ENCODE measurements around the gene DNAJC1.

The DNAJC1 gene

DNA sequence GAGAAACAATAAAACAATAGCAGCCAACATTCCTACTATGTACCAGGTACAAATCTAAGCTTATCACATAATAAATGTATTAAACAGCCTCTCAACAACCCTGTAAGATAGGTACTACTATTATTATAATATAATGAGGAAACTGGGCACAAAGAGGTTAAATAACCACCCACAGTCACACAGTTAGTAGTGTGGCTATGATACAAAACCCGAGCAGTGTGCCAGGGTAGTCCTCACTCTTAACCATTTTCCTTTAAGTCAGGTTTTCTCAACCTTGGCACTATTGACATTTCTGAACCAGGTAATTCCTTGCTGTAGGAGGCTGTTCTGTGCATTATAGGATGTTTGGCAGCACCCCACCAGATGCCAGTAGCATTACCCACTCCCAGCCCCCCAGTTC lies 48.8 kb downstream of the DNAJC1 start:
- no peak for DNase-seq

DNA sequence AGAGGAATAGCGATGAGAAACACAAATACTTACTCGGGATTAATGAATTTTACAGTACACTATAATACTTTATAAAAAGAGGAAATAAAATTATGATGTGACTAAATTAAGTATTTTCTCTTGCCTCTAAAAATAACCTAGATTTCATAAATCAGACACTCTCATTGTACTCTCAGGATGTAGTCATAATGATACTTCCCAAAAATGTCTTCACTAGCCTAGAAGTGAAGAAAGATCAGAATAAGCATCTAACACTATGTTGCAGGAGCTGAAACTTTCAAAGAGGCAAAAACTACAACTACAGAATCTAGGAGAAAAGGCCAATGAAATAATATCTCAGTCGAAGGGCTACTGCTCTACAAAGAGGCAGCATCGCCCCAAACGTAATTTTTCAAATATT lies 49.4 kb downstream of the DNAJC1 start:
- DNase-seq, result no peak

- peak in 2 of 3 experiments; percentile 6 to 73 for DNase-seq
Measured at GRCh38 chr10:21953585-21954057, 49.9 kb downstream of the DNAJC1 start.

GRCh38 chr10:21950566-21950965 lies 53.0 kb downstream of the DNAJC1 start:
- DNase-seq, result no peak

DNA sequence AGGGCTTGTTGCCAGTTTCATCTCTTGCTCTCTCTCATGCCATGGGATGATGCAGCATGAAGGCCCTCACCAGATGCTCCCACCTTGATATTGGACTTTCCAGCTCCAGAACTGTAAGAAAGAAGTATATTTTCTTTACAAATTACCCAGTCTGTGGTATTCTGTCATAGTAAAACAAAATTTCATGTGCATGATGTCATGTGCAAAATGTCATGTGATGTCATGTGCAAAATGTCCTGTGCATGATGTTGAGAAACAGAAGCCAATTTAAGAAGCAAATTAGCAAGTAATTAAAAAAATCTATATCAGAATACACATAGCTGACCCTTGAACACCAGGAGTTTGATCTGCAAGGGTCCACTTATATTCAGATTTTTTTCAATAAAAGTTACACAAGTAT lies 56.6 kb downstream of the DNAJC1 start:
- no peak for DNase-seq

GRCh38 chr10:21944727-21945386 lies 58.7 kb downstream of the DNAJC1 start:
- DNase-seq, result no peak

DNA sequence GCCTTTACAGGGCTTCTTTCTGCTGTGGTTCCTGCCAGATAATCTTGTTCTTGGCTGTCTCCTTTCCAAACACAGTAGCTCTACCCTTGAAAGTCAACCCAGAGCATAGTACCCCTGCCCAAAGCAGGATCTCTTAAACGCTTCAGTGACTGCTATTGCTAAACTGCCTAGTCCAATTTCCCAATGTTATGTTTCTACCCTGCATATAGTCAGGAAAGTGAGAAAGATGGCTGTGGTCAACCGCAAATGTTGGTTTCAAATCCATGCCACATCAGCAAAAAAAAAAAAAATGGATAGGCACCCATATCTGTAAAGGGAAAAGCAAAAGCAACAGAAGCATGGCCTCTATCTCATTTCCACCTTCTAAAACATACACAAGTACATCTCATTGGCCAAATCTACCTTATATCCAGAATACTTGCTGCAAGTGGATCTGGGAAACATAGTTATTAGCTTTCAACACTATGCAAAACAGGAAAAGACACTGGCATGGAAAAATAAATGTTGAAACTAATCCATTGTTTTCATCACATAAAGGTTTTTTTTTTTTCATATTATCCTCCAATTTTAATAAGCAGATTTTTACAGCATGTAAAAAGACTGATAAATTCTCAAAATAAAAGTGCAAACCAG lies 59.8 kb downstream of the DNAJC1 start:
- DNase-seq, result no peak

DNA sequence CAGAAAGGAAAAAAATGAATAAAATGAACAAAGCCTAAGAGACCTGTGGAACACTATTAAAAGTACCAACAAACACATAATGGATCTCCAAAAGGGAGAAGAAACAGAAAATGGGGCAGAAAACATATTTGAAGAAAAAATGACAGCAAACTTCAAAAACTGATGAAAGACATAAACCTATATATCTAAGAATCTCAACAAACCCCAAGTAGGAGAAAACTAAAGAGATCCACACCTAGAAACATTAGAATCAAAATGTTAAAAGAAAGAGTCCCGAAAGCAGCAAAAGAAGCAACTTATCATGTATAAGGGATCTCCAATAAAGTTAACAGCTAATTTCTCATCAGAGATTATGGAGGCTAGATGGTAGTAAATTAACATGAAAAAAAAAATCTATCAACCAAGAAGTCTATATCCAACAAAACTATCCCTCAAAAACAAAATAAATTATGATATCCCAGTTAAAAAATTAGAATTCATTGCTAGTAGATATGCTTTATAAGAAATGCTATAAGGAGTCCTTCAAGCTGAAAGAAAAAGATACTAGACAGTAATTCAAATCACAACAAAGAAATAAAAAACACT lies 68.0 kb downstream of the DNAJC1 start:
- DNase-seq, result no peak

GRCh38 chr10:21934307-21934706 lies 69.2 kb downstream of the DNAJC1 start:
- DNase-seq, result no peak

DNA sequence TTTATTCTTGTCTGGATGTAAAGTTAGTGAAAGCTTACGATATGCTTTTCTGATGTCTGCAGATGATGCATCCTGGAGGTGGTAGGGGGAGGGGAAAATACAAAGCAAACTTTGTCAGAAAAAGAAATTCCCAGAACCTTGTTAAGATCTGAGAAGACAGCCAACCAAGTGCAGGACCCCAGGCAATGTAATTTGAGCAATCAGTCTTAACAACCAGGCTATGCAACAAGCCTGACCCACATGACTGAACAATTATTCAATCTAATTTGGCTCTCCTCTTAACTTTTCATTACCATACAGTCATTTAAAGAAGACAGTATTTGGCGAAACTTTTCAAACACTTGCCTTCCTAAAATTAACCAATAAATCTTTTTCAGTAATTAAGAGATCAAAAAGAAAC lies 74.5 kb downstream of the DNAJC1 start:
- peak in 1 of 3 experiments; percentile 2 for DNase-seq

- no peak for DNase-seq
Measured at GRCh38 chr10:21927631-21928353, 75.7 kb downstream of the DNAJC1 start.

GRCh38 chr10:21926949-21927348 lies 76.6 kb downstream of the DNAJC1 start:
- no peak for DNase-seq

- no peak for DNase-seq
Measured at GRCh38 chr10:21926358-21926925, 77.1 kb downstream of the DNAJC1 start.

DNA sequence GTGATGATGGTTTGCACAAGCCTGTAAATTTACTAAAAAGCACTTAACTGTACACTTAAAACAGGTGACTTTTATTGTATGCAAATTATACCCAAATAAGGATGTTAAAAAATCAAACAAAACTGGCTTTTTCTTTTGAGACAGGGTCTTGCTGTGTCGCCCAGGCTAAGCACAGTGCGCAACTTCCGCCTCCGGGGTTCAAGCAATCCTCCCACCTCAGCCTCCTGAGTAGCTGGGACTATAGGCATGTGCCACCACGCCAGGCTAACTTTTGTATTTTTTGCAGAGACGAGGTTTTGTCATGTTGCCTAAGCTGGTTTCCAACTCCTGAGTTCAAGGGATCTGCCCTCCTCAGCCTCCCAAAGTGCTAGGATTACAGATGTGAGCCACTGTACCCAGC lies 77.7 kb downstream of the DNAJC1 start:
- no peak for DNase-seq

DNA sequence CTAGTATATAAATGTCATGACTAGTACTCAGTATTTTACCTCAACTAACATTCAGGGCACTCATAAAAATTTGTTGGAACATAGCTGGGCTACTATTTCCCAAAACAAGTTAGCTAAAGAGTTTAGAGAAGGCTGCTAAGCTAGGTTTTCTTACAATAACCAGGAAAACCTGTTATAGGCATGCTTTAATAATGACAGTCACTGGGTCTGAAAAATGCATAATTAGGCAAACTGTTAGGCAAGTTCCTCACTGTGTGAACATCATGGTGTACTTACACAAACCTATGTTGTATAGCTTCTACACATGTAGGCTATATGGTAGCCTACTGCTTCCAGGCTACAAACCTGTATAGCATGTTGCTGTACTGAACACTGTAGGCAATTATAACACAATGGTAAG lies 79.0 kb downstream of the DNAJC1 start:
- DNase-seq, result no peak

GRCh38 chr10:21920633-21921032 lies 82.9 kb downstream of the DNAJC1 start:
- no peak for DNase-seq

- DNase-seq, result peak in 1 of 3 experiments; percentile 2
Measured at GRCh38 chr10:21919906-21920305, 83.6 kb downstream of the DNAJC1 start.

DNA sequence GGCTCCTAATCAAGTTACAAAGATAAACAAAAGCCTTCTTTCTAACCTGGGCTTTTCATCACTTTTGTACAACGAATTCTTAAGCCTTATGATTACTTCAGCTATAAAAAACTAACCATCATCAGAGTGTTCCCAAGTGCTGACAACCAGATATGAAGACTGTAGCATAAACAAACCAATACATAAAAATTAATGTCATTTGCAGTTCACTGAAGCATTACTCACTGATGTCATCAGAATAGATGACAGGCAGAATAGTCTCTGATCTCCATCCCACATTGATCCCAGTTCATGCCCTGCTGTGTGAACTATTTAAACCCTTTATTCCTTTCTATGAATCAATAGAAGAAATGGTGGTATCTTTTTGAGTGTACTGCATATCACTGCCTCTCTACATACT lies 84.4 kb downstream of the DNAJC1 start:
- DNase-seq, result peak in 1 of 3 experiments; percentile 21

GRCh38 chr10:21912625-21913024 lies 90.9 kb downstream of the DNAJC1 start:
- peak in 1 of 3 experiments; percentile 5 for DNase-seq

- no peak for DNase-seq
Measured at GRCh38 chr10:21910798-21911197, 92.7 kb downstream of the DNAJC1 start.

DNA sequence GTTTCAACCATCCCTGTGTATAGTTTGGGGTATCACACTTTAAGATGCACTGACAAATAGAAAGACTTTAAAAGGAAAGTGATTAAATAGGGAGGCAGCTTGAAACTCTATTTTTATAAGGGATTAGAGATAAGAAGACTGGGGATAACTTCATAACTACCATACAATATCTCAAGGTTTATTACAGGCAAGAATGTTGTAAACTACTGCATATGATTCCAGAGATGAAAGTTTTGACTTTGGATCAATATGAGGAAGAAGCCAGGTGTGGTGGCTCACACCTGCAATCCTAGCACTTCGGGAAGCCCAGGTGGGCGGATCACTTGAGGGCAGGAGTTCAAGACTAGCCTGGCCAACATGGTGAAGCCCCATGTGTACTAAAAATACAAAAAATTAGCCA lies 96.1 kb downstream of the DNAJC1 start:
- no peak for DNase-seq

DNA sequence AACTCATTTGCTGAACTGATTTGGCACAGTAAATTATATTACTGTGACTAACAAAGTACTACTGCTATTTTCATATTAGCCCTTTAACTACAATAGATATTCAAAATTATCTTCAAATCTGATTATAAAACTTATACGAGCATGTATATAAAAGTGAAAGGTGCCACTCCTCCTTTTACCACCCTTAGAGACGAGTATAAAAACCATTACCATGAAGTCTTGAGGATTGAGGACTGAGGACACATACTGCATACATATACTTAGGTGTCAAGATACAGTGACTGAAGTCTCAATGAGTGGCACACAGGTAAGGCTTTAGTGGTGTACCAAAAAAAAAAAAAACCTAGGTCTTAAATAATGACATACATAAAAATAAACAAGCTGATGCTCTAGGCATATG lies 98.6 kb downstream of the DNAJC1 start:
- no peak for DNase-seq

DNA sequence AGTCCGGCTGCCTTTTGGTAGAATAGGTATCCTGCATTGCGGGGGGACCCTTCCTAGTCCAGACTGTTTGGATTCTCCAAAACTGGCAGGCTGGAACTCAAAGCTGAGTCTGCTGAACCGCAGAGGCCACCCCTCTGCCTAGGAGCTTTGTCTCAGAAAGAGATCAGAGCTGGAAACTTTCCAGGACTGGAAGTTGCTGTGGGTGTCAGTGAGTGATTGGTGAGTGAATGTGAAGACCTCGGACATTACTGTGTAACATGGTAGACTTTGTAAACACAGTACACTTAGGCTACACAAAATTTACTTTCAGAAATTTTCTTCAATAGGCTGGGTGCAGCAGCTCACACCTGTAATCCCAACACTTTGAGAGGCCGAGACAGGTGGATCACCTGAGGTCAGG lies 103.8 kb downstream of the DNAJC1 start:
- DNase-seq, result no peak

All from NCI-H1417 (cell line).